Coronary artery (tissue), 2 donors: ENCODE results near the gene GALNT1.

Source experiments
- DNase-seq: peaks from one replicate; pipeline ENCODE4 v3.0.0-alpha.2; 2017; ENCODE audit warnings: low spot score
- H3K27ac ChIP-seq, 2 donors: fragments of 200-600 bp; sonication (generic); one replicate each; pipeline ENCODE4 v1.5.1; 2016 to 2019
- H3K4me3 ChIP-seq: fragments of 200-600 bp; sonication (generic); 2 replicates; pipeline ENCODE4 v1.5.1; 2016; ENCODE audit warnings: mild to moderate bottlenecking, moderate library complexity
- TF ChIP-seq, protein P1 (sequence below): fragments of 200-600 bp; sonication (generic); IDR thresholded peaks from one replicate; pipeline ENCODE4 v1.5.1; 2019; ENCODE audit warnings: antibody characterized with exemption

Gene GALNT1

DNA sequence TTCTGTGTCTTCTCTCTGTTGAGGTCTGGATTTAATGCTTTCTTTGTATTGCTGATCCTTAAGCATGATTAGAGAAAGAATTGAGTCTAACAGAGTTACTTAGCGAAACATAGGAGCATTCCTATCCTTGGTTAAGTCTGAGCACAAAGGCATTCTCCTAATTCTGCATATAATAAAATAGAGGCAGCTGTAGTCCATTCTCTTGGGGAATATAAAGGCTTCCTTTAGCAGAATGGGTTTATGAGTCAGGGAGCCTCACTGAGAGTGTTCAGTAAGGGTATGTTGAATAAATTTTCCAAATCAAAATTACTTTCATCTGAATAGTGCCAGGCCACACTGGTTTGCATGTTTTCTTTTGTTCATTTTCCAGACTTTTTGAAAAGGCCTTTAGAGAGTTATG, 101.5 kb downstream of the GALNT1 start:
- DNase-seq = no peak
- Histone ChIP-seq H3K4me3 (no peak overlapping the region), H3K27ac (no peak overlapping the region)
- TF ChIP-seq, protein P1, sequence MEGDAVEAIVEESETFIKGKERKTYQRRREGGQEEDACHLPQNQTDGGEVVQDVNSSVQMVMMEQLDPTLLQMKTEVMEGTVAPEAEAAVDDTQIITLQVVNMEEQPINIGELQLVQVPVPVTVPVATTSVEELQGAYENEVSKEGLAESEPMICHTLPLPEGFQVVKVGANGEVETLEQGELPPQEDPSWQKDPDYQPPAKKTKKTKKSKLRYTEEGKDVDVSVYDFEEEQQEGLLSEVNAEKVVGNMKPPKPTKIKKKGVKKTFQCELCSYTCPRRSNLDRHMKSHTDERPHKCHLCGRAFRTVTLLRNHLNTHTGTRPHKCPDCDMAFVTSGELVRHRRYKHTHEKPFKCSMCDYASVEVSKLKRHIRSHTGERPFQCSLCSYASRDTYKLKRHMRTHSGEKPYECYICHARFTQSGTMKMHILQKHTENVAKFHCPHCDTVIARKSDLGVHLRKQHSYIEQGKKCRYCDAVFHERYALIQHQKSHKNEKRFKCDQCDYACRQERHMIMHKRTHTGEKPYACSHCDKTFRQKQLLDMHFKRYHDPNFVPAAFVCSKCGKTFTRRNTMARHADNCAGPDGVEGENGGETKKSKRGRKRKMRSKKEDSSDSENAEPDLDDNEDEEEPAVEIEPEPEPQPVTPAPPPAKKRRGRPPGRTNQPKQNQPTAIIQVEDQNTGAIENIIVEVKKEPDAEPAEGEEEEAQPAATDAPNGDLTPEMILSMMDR = no peak

DNA sequence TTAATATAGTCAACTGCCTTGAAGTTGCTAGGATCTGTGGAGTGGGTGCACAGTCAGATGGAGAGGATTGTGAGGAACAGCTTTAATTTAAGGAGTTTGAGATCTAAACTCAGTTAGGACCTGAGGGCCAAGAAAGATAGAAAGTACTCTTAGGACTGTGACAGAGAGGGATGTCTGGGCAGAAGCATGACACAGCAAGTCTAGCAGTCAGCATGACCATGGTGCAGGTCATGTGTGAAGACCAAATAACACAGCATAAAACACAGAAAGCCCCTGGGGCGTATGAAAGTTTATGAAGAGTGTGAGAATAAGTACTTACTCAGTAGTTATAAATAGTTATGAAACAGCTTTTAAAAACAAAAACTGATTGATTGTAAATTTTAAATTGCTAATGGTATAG, 107.2 kb downstream of the GALNT1 start:
- no peak for DNase-seq
- TF ChIP-seq, protein P1 = no peak
- Histone ChIP-seq H3K4me3 (no peak overlapping the region), H3K27ac (no peak overlapping the region)

DNA sequence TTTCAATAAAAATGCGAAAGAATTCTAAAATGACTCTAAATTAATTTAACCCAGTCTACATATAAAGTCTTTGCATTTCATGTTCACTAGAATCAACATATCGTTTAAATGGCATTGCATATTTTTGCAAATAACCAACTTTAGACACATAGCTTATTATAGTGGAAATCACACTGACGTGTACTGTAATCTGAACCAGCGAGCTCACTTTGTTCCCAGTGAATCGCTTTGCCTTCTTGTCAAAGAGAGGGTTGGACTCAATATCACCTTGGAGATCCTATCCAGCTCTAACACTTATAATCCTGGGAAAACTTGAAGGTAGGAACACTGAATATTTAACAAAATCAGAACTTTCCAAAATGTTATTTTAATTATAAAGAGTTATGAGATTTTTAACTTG, 108.2 kb downstream of the GALNT1 start:
- TF ChIP-seq, protein P1 = no peak
- no peak for DNase-seq
- no peak overlapping the region for H3K4me3 ChIP-seq
- no peak overlapping the region for H3K27ac ChIP-seq

DNA sequence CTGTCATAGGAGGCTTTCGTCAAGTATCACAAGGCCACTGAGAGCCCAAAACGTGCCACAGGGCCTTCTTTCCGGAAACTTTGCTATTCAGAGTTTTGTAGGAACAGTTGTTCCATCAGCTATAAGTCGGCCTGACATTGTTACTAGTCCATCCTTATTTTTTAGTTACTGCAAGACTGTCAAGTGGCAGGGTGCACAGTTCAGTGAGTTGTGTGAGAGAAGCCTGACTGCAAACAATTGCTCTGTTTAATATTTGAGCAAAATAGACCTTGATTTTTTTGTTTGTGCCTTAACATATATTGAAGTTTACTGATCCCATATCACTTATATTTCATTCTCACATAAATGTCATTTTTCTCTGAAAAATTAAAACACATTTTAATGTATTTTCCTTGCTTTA, 110.1 kb downstream of the GALNT1 start:
- Histone ChIP-seq H3K4me3 (no peak overlapping the region), H3K27ac (no peak overlapping the region)
- DNase-seq = no peak
- TF ChIP-seq, protein P1 = no peak

DNA sequence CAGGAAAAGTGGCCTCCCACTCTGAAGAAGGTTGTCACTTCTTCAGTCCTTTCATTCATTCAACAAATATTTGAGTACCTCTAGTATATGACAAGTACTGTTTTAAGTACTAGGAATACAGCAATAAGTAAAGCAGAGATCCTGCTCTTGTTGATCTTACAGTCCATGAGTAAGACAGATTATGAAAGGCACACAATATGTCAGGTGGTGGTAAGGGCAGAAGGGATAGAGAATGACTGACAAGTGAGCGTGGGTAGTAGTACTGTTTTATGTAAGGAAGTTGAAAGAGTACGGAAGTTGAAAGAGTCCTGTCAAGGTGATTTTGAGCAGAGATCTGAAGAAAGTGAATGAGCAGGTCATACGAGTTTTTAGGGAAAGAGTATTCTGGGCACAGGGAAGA, 111.3 kb downstream of the GALNT1 start:
- no peak overlapping the region for H3K27ac ChIP-seq
- no peak overlapping the region for H3K4me3 ChIP-seq
- TF ChIP-seq, protein P1 = no peak
- no peak for DNase-seq

DNA sequence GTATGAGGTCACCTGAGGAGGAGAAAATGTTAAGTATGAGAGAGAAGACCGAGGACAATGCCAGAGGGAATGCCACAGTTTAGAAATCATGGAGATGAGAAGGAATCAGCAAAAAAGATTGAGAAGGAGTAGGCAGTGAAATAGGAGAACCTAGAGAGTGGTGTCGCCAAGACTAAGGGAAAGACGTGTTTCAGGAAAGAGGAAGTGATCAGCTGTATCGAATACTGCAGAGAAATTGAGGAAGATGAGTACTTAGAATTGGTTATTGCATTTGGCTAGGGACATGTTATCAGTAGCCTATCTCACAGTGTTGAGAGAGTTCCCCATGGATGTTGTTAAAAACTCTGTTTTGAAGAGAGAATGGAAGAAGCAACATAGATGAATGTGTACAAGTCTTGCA, 112.3 kb downstream of the GALNT1 start:
- H3K27ac ChIP-seq = no peak overlapping the region
- H3K4me3 ChIP-seq = no peak overlapping the region
- TF ChIP-seq, protein P1 = no peak
- DNase-seq = no peak

DNA sequence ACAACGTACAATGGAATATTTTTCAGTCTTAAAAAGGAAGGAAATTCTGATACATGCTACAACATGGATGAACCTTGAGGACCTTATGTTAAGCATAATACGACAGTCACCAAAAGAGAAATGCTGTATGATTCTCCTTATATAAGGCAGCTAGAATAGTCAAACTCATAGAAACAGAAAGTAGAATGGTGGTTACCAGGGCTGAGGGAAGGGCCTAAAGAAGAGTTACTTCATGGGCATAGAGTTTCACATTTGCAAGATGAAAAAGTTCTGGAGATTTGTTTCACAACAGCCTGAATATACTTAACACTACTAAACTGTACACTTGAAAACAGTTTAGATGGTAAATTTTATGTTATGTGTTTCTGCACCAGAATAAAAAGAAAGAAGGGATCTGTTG, 113.3 kb downstream of the GALNT1 start:
- DNase-seq = no peak
- no peak overlapping the region for H3K4me3 ChIP-seq
- H3K27ac ChIP-seq = no peak overlapping the region
- TF ChIP-seq, protein P1 = no peak
